AML-193 (cell line): ENCODE data around the gene LARGE1.
"Not testable (repeated sequence)": the region's sequence is repeated elsewhere in the genome, so short reads cannot be mapped to it uniquely, and the experiment has no call there.

Source experiments
- DNase-seq, 2 experiments: peaks; one replicate each; lab custom pipeline; 2025; lab: John Stamatoyannopoulos, UW

LARGE1 gene

DNA sequence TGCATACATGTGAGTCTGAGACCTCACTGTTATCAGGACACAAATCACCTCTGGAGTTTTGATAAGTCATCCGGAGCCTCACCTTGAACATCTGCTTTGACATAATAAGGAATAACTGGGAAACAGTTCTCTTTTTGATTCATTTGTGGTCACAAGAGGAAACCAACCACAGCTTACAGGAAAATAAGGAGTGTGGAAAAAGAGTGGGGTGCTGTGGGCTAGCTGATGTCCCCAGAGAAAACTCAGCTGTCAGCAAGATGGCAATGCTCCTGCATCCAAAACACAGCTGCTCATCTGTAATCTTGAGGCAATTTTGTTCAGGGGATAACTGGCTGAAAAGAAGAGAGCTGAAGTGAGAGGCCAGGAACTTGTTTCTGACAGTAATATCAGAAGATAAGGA lies 445.7 kb downstream of the LARGE1 start:
- DNase-seq = no peak

DNA sequence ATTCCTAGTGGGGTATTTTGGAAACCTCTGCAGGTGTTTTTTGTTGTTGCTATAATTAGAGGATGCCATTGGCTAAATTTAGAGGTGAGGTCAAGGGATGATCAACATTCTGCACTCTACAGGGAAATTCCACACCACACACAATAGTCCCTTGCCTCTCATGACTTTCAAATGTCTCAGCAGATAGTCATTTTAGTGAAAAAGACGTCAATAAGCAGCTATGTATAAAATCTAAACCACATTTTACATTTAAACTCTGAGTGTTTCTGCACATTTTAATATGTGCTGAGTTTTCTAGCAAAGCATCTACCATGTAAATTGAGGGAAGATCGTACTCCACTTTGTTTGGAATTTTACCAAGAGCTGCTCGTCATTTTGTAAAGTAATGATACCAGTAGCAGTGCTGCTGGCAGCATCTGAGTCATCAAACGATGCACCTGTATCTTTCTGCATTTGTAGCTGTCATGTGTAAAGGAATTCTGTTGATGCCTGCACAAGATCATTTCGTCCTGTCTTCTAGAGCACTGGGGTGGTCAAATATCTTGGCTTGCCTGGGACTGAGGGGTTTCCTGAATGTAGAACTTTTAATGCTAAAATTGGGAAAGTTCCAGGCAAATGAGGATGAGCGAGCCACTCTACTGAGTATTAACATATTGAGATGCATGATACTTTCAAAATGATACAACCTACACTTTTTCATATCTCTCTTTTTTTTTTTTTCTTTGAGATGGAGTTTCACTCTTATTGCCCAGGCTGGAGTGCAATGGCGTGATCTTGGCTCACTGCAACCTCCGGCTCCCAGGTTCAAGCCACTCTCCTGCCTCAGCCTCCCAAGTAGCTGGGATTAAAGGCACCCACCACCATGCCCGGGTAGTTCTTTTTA lies 447.6 kb downstream of the LARGE1 start:
- no peak for DNase-seq

DNA sequence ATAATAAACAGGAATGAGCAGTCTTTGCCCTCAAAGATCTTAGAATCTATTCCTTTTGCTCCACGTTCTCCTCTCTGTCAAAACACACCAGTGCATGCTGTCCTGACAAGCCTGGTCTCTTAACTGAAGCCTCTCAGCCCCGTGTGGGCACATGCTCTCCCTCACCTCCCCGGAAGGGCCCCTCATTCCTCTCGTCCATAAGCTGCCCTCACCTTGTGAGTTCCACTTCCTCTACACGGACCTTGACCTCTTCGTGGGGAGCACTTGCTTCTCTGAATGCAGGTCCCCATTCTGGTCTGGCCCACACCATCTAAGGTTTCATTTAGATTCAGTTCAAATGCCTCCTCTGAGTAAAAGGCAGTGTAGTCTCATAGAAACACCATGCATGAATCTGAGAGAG lies 449.8 kb downstream of the LARGE1 start:
- no peak for DNase-seq

DNA sequence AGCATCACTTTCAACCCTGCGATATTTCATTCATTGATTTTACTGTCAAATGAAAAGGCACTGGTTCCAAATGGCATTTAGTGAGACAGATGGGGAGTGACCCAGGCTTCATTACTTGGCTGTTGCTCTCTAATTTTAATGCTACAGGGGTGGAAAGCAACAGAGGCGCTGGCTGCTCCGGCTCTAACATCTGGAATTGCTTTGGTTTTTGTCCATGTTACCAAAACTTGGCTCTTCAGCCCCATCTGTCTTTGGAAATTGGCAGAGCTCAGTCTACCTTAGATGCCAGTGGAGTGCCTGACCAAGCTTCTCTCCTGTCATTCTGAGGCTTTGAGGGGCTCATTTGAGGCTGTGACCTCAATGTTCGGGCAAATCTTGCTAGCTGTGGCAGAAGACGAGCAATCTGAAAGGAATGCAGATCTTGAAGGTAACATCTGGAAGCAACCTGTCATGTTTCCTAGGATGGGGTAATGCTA lies 452.6 kb downstream of the LARGE1 start:
- no peak for DNase-seq

DNA sequence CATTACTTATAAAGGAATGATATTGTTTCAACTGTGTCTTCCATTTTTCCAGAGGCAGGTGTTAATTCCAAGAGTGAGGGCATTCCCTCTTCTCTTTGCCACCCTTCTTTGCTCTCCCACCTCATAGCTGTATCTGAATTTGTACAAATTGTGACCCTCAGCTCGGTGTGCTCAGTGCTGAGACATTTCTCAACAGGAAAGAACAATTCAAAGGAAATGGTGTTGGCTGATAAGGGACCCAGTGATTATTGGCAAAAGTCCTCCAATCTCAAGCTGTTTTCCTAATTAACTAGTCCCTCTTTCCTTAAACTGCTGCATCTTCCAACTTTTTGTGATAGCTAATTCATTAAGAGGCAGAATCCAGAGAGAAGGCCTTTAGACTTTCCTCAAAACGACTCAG lies 453.2 kb downstream of the LARGE1 start:
- DNase-seq = no peak

DNA sequence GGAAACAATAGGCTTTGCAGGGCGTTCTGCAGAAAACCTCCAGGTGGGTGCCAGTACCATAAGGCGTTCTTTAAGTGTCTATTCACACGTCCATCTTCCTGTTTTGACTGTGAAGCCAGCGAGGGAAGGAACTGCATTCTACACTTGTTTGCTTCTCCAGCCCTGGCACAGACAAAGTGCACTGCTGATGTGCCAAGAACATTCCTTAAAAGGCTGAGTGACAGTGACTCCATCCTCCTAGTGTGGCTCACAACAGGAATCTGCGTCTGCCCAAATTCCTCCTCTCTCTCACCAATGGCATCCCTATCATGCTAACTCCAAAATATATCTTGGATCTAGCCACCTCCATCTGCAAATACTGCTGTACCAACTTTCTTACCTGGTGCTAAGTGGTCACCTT lies 454.7 kb downstream of the LARGE1 start:
- no peak for DNase-seq

DNA sequence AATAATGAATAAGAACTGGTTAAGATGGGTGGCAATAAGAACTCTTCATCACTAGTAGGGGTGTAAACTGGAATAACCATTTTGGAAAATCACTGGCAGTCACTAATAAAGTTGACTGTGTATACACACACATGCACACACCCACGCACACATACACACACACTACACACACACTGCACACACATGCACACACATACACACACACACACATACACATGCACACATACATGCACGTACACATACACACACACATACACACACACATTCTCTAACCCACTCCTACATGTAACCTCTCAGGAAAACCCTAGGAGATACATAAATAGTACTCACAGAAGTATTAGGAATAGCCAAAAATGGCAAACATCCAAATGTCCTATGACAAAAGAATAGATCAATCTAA lies 455.6 kb downstream of the LARGE1 start:
- no peak for DNase-seq

DNA sequence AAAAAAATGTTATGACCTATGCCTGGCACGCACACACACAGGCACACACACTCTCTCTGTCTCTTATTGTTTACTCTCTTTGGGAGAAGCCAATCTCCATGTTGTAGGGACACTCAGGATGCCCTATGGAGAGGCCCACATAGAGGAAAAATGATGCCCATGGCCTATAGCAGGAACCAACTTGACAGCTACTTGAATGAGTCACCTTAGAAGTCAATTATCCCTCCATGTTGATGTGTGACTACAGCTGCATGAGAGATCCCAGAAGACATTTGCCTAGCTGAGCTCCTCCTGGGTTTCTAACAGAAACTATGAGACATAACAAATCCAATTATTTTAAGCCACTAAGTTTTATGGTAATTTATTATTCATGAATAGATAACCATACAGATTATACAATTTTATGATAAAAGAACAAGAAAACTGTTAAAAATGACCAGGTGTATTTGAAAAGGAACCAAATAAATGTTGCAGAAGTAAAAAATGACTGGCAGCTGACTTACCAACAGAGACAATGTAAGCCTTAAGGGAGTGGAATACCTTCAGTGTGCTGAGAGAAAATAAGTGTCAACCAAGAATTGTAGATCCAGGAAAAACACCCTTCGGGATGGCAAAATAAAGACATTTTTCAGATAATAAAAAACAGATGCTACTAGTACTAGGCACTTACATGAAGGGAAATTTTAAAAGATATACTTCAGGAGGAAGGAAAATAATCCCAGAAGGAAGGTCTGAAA lies 458.4 kb downstream of the LARGE1 start:
- no peak for DNase-seq

DNA sequence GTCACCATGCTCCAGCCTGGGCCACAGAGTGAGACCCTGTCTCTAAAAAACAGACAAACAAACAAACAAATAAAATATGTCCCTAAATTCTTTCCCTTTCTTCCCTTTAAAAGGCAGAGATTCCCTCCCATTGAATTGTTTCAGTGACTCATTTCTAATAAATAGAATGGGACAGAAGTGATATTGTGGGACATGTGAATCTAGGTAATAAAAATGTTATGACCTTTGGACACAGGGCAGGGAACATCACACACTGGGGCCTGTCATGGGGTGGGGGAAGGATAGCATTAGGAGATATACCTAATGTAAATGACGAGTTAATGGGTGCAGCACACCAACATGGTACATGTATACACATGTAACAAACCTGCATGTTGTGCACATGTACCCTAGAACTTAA lies 459.0 kb downstream of the LARGE1 start:
- DNase-seq = not testable (repeated sequence)

DNA sequence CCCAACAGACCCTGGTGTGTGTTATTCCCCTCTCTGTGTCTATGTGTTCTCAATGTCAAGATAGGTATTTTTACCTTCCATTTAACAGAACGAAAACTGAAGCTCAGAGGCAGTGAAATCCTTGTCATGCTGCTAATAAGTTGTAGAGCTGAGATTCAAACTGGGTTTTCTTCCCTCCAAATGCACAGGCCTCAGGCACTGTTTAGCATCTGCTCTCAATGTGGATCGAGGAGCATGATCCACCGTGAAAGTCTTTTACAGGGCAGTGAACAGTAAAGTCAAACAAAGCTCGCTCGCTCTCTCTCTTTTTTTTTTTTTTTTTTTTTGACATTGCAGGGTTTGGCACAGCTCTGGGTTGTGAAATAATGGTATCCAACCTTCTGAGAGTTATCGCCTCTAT lies 461.1 kb downstream of the LARGE1 start:
- no peak for DNase-seq

DNA sequence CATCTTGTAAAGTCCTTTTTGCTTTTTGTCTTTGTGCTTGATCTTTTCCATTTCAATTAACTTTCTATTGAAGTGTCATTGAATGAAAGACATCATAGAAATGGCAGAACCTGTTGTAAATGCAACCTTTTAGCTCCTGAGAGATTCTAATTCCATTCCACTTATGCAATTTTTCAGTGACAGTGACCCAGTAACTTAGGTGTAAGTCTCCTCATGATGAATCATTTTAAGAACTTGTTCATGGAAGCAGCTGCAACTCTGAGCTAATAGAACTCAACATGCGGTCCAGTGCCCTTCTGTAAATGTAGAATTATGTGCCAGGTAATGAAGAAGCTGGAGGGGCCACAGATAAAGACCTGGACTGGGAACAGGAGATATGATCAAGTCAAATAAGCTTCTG lies 463.8 kb downstream of the LARGE1 start:
- no peak for DNase-seq

DNA sequence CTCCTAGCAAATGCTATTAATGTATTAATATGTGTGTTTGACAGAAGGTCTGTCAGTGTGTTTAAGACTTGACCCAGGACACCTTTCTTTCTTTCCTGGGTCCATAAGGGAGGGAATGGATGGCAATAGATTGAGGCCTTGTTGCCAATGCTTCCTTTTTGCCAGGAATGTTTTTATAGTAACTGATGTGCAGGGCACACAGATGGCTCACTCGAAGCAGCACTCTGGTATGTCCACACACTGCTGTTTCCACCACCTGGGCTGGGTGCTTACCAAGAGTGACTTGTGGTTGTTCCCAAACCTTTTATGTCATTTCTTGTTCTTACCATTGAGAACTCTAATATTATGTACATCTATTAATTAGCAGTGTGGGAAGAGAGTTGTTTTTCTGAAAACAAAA lies 465.2 kb downstream of the LARGE1 start:
- DNase-seq = no peak

DNA sequence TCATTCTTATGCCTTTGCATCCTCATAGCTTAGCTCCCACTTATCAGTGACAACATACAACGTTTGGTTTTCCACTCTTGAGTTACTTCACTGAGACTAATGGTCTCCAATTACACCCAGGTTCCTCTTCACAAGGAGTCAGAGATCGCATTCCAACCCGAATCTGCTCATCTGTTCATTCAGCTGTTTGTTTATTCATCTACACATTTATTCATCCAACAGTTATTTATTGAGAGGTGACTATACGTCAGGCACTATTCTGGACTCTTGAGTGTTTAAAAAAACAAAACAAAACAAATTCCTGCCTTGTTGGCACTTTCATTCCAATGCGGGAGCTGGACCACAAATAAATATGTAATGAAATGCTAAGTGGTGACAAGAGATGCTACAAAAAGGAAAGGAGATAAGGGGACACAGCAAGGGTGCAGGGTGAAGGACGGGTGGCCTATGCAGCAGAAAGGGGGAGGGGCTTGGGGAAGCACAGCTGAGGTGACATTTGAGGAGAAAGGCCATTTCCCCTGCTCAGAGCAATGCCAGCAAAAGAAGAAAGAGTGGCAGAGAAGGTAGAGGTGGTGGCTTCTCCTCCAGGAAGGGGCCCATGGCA lies 468.3 kb downstream of the LARGE1 start:
- no peak for DNase-seq

DNA sequence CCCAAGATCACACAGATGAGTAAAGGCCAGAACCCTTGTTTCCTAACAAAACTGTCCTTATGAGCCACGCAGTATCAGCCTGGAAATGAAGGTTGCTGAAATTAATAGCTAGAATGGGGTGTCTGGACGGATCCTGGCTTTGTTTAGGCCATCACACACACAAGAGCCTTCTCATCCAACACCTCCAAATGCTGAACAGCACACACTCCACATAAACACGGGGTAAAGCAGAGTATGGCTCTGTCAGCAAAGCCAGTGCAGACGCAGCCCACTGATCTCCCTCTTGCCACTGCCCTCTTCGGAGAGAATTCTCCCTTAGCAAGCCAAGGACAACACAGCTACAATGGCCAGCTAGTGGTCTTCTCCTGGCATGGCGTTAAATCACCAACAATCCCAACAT lies 469.5 kb downstream of the LARGE1 start:
- no peak for DNase-seq

DNA sequence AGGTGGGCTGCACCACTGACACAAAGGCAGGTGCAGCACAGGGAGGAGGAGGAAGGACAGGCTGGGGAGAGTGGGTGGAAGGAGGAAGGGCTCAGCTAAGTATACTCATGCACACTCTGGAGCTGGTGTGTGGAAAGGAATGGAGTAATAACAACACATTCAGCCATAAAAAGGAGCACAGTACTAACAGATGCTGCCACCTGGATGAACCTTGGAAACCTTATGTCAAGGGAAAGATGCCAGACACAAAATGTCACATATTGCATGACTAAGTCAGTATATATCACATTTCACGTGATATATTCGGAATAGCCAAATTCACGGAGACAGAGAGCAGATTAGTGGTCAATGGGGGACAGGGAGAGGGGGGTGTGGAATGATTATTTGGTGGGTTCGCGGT lies 472.5 kb downstream of the LARGE1 start:
- DNase-seq = no peak

DNA sequence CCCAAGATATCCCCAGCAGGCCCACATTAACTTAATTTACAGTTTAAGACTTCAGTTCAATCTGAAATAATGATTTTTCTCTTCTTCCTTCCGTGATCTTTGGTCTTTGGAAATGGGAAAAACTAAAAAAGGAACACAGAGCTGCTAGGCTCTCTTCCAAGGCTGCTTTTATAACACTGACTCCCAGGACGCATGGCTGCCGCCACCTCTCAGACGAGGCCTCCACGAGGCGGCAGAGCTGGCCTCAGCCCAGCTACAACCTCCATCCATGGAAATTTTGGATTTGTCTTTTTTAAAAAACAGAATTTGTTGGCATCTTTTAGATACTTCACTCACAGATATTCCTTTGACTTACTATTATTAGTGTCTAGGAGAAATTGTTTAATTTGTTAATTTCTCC lies 476.6 kb downstream of the LARGE1 start:
- no peak for DNase-seq

DNA sequence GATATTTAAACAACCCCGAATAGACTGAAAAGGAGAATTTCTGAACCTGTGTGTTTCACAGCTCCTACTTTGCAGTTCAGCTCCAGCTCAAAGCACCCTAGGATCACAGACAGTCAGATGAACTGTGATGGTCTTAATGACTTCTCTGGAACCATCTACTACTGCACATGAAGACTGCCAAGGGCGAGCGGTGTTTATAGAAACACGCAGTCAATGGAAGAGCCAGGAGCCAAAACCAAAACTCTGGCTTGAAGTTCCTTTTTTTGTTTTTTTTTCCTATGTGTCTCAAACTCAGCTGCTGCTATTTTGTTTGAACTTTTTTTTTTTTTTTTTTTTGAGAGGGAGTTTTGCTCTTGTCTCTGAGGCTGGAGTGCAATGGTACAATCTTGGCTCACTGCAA lies 479.5 kb downstream of the LARGE1 start:
- DNase-seq = no peak

DNA sequence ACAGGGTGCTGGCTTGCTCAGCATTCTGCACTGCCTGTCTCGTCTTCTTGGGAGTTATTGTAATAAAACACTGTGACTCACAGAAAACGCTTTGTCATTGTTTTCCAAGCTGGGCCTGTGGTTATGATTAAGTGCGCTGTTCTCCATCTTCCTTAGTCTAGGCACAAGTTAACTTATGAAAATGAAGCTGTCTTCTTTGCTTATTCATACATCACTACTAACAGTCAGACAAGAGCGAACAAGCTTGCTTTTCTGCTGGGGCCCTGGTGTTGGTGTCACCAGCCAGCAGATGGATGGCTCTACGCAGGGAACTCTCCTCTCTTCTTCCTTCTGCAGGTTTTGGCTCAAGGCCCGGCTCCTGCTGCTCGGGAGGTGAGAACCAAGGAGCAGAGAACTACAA lies 482.0 kb downstream of the LARGE1 start:
- no peak for DNase-seq

DNA sequence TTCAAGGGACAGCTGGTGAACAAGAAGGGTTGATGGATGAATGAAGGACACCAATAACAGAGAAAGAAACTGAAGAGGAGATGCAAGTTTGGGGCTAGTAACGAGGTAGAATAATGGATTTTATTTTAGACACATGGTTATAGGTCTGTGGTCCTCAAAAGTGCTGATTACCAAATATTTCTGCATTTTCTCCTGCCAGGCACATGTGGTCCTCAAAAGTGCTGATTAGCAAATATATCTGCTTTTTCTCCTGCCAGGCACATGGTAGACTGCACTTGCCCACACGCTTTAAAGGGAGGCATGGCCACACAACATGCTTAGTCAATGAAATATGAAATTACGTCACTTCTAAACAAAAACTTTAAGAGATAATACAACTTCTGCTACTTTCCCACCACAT lies 489.0 kb downstream of the LARGE1 start:
- DNase-seq = no peak

DNA sequence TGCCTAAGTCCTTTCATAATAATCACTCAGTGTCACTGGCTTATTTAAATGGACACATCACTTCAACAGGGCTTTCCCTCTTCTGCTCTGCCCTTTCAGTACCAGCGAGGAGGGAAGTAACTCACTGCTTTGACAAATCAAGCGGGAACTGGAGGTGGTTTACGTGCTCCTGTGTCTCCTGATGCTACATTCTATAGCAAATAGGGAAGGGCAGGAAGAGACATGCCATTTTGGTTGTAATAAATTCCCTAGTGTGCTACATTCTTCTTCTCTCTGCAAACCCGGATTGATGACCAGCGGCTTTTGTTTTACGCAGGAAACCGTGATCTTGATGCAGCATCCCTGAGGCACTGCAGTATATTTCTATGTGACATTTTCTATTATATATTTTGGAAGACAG lies 491.0 kb downstream of the LARGE1 start:
- DNase-seq = no peak

DNA sequence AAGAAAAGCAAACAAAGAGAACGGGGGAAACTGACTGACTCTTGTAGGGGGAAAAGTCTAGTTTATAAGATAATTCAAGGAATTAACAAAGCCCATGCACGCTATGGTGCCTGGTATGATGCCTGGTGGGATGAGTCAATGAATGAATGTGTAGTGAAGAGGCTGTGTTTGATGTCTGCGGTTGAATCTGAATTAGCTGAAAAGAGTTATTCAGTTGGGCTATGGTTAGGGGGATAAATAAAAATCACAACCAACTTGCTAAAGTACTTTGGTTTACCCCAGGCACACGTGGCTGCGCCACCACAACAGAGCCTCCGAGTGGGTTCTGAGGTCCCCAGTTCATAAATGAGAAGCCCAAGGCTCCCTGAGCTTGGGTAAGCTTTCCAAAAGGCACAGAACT lies 492.8 kb downstream of the LARGE1 start:
- DNase-seq = no peak

DNA sequence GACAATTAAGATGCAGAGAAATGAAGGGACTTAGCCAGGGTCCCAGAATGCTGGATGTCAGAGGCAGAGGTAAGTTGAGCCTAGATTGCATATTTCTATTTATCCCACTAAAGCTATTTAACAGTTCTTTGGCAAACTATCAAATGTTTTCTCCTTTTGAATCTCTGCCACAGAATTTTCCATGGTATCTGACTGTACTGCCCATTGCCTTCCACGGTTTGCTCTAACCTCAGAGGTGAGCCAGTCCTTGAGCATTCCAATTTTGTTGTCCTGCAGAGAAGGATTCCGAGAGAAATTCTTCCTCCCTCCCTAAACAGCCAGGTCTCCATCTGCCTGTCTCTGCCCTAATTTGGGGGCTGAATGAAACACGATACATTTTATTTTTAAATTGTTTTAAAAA lies 493.8 kb downstream of the LARGE1 start:
- no peak for DNase-seq

DNA sequence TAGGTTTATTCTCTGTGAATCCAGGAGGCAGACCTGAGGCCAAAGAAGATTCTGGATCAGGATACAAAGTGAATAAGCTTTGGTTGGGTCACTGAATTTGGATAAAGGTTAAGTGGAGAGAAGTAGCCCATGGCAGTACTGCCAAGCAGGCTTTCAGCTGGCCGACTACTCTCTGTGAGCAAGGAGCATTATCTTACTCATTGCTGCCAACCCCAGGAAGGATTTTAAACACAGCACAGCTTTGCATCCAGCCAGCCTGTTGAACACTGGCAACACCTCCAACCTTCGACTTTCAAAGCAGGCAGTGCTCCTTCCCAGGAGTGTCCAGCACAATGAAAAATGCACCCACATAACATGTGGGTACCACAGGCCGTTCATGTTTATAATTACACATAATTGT lies 498.4 kb downstream of the LARGE1 start:
- DNase-seq = no peak
